Left ventricle myocardium inferior (tissue), 1 donor: ENCODE data around the gene ACP1. TPM values are rescaled to one million over a fixed set of nuclear protein-coding genes. Genes with fewer than 3 reads are reported as not detected.

Experiments used
- DNase-seq: peaks from one replicate; pipeline ENCODE4 v3.0.0-alpha.2; 2020
- H3K27ac ChIP-seq: fragments of 200-600 bp; replicated peaks from 2 replicates; pipeline ENCODE4 v1.8.0; 2021
- H3K27me3 ChIP-seq: fragments of 200-600 bp; 2 replicates; pipeline ENCODE4 v1.8.0; 2021; ENCODE audit warnings: low read depth
- H3K36me3 ChIP-seq: fragments of 200-600 bp; 2 replicates; pipeline ENCODE4 v1.8.0; 2021
- H3K4me1 ChIP-seq: fragments of 200-600 bp; 2 replicates; pipeline ENCODE4 v1.8.0; 2021
- H3K4me3 ChIP-seq: fragments of 200-600 bp; 2 replicates; pipeline ENCODE4 v1.8.0; 2021; ENCODE audit warnings: mild to moderate bottlenecking, moderate library complexity
- H3K9me3 ChIP-seq: fragments of 200-600 bp; replicated peaks from 2 replicates; pipeline ENCODE4 v1.8.0; 2021
- intact Hi-C: fragments of 100-400 bp; cut with micrococcal nuclease; formaldehyde crosslinking; loops from one replicate; pipeline ENCODE4 v1.11.0; 2022
- total RNA-seq: library from RNA; stranded (reverse); fragmentation: NEBNext Ultra II Directional; extraction: Animal tissue kit (Norgen Biotek cat#: 25700); gene quantifications from one replicate; pipeline ENCODE4 v1.2.1, GENCODE V29; 2021
- TF ChIP-seq, protein P1 (sequence below): fragments of 200-600 bp; IDR thresholded peaks from 2 replicates; pipeline ENCODE4 v1.8.0; 2021; ENCODE audit warnings: antibody characterized with exemption, mild to moderate bottlenecking, borderline replicate concordance
- donor health status: DM: no; HTN: yes; CAD: no; lungs with severe emphysema.

ACP1 gene
- total RNA-seq, 1 donor from 2014 or later: 68.0 TPM

DNA sequence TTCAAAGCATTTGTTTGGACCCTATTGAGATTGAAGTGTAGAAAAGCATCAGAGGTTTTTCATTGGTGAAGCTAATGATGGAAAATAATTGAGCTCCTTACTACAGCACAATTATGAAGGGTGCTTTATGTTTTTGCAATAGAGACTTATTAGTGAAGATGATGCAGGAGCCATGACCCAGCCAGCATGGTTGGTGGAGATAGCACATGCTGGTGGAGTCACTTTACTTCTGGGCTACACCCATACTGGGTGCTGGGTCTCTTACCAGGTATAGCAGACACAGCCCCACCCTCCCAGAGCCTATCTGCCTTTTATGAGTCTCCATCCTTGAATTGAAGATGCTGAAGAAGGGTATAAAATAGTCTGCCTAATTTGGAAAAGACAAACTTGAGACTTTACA is 3.6 kb downstream of the ACP1 start:
- Histone ChIP-seq H3K4me3 (no peak overlapping the region), H3K27me3 (no peaks in the 10 kb centered on the region), H3K4me1 (peaks cover 69% of the 10 kb centered on the region), H3K27ac (no peak overlapping the region), H3K9me3 (no peaks in the 10 kb centered on the region), H3K36me3 (peaks cover 14% of the 10 kb centered on the region)
- intact Hi-C loops: no loop called here
- TF ChIP-seq, protein P1, sequence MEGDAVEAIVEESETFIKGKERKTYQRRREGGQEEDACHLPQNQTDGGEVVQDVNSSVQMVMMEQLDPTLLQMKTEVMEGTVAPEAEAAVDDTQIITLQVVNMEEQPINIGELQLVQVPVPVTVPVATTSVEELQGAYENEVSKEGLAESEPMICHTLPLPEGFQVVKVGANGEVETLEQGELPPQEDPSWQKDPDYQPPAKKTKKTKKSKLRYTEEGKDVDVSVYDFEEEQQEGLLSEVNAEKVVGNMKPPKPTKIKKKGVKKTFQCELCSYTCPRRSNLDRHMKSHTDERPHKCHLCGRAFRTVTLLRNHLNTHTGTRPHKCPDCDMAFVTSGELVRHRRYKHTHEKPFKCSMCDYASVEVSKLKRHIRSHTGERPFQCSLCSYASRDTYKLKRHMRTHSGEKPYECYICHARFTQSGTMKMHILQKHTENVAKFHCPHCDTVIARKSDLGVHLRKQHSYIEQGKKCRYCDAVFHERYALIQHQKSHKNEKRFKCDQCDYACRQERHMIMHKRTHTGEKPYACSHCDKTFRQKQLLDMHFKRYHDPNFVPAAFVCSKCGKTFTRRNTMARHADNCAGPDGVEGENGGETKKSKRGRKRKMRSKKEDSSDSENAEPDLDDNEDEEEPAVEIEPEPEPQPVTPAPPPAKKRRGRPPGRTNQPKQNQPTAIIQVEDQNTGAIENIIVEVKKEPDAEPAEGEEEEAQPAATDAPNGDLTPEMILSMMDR: no peak
- no peak for DNase-seq

DNA sequence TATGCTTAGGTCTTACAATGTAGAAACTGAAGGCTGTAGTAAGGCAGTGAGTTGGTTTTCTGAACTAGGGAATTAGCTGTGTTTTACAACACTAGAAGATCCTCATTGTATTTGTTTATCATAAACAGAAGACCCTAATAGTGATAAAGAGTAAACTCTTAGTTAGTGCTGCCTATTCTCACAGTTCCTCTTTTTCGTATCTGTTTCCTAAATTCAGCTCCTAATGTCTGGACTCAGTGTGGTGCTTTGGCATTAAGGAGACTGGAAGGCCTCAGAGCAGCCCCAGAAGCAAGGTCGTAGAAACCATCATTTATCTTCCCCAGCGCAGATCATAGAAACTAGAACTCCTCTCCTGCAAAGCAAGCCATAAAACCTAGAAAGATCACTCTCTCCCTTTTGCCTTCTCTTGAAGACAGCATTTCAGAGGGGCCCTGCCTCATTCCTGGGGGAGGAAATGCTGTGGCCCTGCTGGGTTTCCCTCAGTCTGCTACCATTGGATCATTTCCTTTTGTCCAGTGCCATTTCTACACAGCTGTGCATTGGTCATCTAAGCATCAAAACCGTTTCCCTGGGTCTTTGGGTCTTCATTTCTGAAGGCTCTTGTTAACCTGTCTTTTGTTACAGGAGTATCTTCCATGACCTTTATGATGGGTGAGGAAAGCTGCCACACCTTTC is 4.7 kb downstream of the ACP1 start:
- Histone ChIP-seq H3K27ac (no peak overlapping the region), H3K36me3 (peaks cover 17% of the 10 kb centered on the region), H3K4me1 (peaks cover 57% of the 10 kb centered on the region), H3K27me3 (no peaks in the 10 kb centered on the region), H3K4me3 (no peak overlapping the region), H3K9me3 (no peaks in the 10 kb centered on the region)
- intact Hi-C loops: no loop called here
- DNase-seq: no peak
- TF ChIP-seq, protein P1: no peak

DNA sequence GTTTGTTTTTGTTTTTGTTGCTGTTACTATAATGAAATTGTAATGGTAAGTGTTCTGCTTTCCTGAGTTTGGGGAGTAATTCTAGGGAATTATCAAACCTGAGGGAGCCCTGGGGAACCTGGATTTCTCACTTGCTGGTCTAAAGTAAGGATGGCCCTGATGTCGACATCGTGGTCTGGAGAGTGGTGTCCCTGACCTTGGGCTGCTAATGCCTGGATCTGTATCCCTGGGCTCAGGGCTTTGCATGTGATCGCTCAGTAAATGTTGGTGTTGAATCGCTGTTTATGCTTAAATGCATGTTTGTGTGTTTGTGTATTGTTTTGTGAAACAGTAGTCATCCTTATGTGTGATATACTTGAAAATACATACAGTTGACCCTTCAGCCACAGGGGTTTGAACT is 6.1 kb downstream of the ACP1 start:
- Histone ChIP-seq H3K36me3 (peaks cover 25% of the 10 kb centered on the region), H3K9me3 (no peaks in the 10 kb centered on the region), H3K27ac (no peak overlapping the region), H3K4me3 (no peak overlapping the region), H3K27me3 (no peaks in the 10 kb centered on the region), H3K4me1 (peaks cover 46% of the 10 kb centered on the region)
- TF ChIP-seq, protein P1: no peak
- no peak for DNase-seq
- intact Hi-C loops: no loop called here

DNA sequence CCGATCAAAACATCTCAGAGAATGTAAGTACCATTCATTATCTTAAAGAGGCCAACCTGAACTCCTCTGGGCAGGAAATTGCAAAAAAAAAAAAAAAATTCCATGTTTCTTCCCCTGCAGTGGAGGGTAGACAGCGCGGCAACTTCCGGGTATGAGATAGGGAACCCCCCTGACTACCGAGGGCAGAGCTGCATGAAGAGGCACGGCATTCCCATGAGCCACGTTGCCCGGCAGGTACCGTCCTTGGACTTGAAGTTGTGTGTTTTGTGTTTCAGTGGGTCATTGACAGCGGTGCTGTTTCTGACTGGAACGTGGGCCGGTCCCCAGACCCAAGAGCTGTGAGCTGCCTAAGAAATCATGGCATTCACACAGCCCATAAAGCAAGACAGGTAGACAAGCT is 7.2 kb downstream of the ACP1 start:
- H3K27me3 ChIP-seq: no peaks in the 10 kb centered on the region
- peaks cover 35% of the 10 kb centered on the region for H3K36me3 ChIP-seq
- H3K4me3 ChIP-seq: no peak overlapping the region
- H3K9me3 ChIP-seq: no peaks in the 10 kb centered on the region
- peaks cover 35% of the 10 kb centered on the region for H3K4me1 ChIP-seq
- TF ChIP-seq, protein P1: no peak
- H3K27ac ChIP-seq: no peak overlapping the region
- no peak for DNase-seq
- intact Hi-C loops: no loop called here

DNA sequence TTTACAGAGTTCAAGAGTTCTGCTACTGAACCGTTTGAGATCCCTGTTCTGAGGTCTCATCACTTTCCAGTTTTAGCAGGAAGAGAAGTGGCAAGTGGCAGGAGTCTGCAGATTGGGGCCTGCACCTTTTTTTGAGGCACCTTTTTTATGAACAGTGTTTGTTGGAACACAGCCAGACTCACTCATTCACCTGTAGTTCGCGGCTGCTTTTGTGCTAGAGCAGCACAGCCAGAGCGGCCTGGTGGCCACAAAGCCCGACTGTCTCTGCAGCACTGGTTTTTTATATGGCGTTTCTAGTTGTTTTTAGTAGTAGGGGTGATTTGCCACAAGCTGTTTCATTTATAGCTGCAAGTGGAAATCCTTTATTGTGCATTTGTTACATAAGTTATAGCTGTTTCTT is 8.6 kb downstream of the ACP1 start:
- Histone ChIP-seq H3K4me3 (no peak overlapping the region), H3K27me3 (no peaks in the 10 kb centered on the region), H3K27ac (no peak overlapping the region), H3K9me3 (no peaks in the 10 kb centered on the region), H3K4me1 (peaks cover 23% of the 10 kb centered on the region), H3K36me3 (peaks cover 49% of the 10 kb centered on the region)
- TF ChIP-seq, protein P1: no peak
- no peak for DNase-seq
- intact Hi-C loops: no loop called here
